Ureter (tissue), 1 donor: ENCODE data around the gene ADAM22. TPM values are rescaled to one million over a fixed set of nuclear protein-coding genes. Genes with fewer than 3 reads are reported as not detected.
"Not testable (repeated sequence)": the region's sequence is repeated elsewhere in the genome, so short reads cannot be mapped to it uniquely, and the experiment has no call there.

Experiments used
- DNase-seq: peaks from one replicate; pipeline ENCODE4 v3.0.0-alpha.2; 2020; ENCODE audit warnings: low spot score
- total RNA-seq: library from RNA; stranded (reverse); gene quantifications from one replicate; pipeline ENCODE4 v1.2.4, GENCODE V29; 2023
- donor health status: DM: yes; HTN: yes; CAD: no.

The ADAM22 gene
- total RNA-seq, 1 donor from 2014 or later = 26.4 TPM

- not testable (repeated sequence) for DNase-seq
Observed at GRCh38 chr7:88159741-88160140, 225.7 kb downstream of the ADAM22 start.

- no peak for DNase-seq
Observed at GRCh38 chr7:88165697-88166096, 231.6 kb downstream of the ADAM22 start.

GRCh38 chr7:88167223-88167622 lies 233.2 kb downstream of the ADAM22 start:
- no peak for DNase-seq

- no peak for DNase-seq
Observed at GRCh38 chr7:88167721-88168120, 233.7 kb downstream of the ADAM22 start.

- DNase-seq = no peak
Observed at GRCh38 chr7:88169717-88170320, 235.8 kb downstream of the ADAM22 start.

- no peak for DNase-seq
Observed at GRCh38 chr7:88172842-88173241, 238.8 kb downstream of the ADAM22 start.

- no peak for DNase-seq
Observed at GRCh38 chr7:88176190-88176589, 242.1 kb downstream of the ADAM22 start.

GRCh38 chr7:88183051-88183450 lies 249.0 kb downstream of the ADAM22 start:
- DNase-seq = no peak

GRCh38 chr7:88184848-88185304 lies 250.8 kb downstream of the ADAM22 start:
- no peak for DNase-seq

- no peak for DNase-seq
Observed at GRCh38 chr7:88185650-88186049, 251.6 kb downstream of the ADAM22 start.

- no peak for DNase-seq
Observed at GRCh38 chr7:88191911-88192310, 257.9 kb downstream of the ADAM22 start.

- DNase-seq = no peak
Observed at GRCh38 chr7:88200261-88200660, 266.2 kb downstream of the ADAM22 start.

GRCh38 chr7:88200789-88201188 lies 266.7 kb downstream of the ADAM22 start:
- DNase-seq = no peak

- DNase-seq = no peak
Observed at GRCh38 chr7:88201305-88201704, 267.3 kb downstream of the ADAM22 start.

- DNase-seq = no peak
Observed at GRCh38 chr7:88202278-88202677, 268.2 kb downstream of the ADAM22 start.

- DNase-seq = no peak
Observed at GRCh38 chr7:88202799-88203198, 268.7 kb downstream of the ADAM22 start.

GRCh38 chr7:88203401-88203800 lies 269.4 kb downstream of the ADAM22 start:
- DNase-seq = no peak

GRCh38 chr7:88204525-88205110 lies 270.6 kb downstream of the ADAM22 start:
- no peak for DNase-seq

GRCh38 chr7:88205179-88205578 lies 271.1 kb downstream of the ADAM22 start:
- DNase-seq = no peak

GRCh38 chr7:88206254-88206653 lies 272.2 kb downstream of the ADAM22 start:
- no peak for DNase-seq

GRCh38 chr7:88208521-88208920 lies 274.5 kb downstream of the ADAM22 start:
- DNase-seq = no peak

GRCh38 chr7:88212918-88213317 lies 278.9 kb downstream of the ADAM22 start:
- no peak for DNase-seq

- DNase-seq = no peak
Observed at GRCh38 chr7:88214456-88214855, 280.4 kb downstream of the ADAM22 start.

- DNase-seq = no peak
Observed at GRCh38 chr7:88215295-88215694, 281.2 kb downstream of the ADAM22 start.
